GM10248 (cell line): ENCODE measurements around the gene FAM53A.

Experiments used
- CTCF ChIA-PET: fragments of 300-600 bp; sonication (Branson Sonifier 250); formaldehyde crosslinking; extraction: SDS; loops from one replicate; lab custom pipeline; 2021; ENCODE audit warnings: antibody characterized with exemption; lab: Yijun Ruan, JAX
- POLR2A ChIA-PET: fragments of 350-650 bp; sonication (Branson Sonifier 250); formaldehyde crosslinking; extraction: SDS; loops from one replicate; lab custom pipeline; 2020; ENCODE audit warnings: antibody characterized with exemption; lab: Yijun Ruan, JAX
- DNase-seq: peaks from one replicate; pipeline ENCODE4 v3.0.0; 2012; ENCODE audit errors: extremely low spot score
- TF ChIP-seq, protein P1 (sequence below): IDR thresholded peaks from 2 replicates; pipeline ENCODE4 v1.5.1; 2012; ENCODE audit warnings: mild to moderate bottlenecking, low read depth; ENCODE audit errors: extremely low read depth, missing control alignments, control extremely low read depth

FAM53A gene

GRCh38 chr4:1638873-1639272, 45.2 kb downstream of the FAM53A start:
- DNase-seq = no peak
- ChIA-PET CTCF (interaction anchor here (1.2 kb wide), 1 partner anchor 283 kb away, joined by 3 read pairs; no protein-coding TSS in a partner anchor), POLR2A (no interaction called here)
- TF ChIP-seq, protein P1, sequence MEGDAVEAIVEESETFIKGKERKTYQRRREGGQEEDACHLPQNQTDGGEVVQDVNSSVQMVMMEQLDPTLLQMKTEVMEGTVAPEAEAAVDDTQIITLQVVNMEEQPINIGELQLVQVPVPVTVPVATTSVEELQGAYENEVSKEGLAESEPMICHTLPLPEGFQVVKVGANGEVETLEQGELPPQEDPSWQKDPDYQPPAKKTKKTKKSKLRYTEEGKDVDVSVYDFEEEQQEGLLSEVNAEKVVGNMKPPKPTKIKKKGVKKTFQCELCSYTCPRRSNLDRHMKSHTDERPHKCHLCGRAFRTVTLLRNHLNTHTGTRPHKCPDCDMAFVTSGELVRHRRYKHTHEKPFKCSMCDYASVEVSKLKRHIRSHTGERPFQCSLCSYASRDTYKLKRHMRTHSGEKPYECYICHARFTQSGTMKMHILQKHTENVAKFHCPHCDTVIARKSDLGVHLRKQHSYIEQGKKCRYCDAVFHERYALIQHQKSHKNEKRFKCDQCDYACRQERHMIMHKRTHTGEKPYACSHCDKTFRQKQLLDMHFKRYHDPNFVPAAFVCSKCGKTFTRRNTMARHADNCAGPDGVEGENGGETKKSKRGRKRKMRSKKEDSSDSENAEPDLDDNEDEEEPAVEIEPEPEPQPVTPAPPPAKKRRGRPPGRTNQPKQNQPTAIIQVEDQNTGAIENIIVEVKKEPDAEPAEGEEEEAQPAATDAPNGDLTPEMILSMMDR = no peak

- TF ChIP-seq, protein P1 = no peak
- ChIA-PET CTCF (interaction anchor here (1.2 kb wide), 1 partner anchor 282 kb away, joined by 3 read pairs; no protein-coding TSS in a partner anchor), POLR2A (no interaction called here)
- DNase-seq = no peak
These were observed 45.9 kb downstream of the FAM53A start for GRCh38 chr4:1638272-1638598.

DNA sequence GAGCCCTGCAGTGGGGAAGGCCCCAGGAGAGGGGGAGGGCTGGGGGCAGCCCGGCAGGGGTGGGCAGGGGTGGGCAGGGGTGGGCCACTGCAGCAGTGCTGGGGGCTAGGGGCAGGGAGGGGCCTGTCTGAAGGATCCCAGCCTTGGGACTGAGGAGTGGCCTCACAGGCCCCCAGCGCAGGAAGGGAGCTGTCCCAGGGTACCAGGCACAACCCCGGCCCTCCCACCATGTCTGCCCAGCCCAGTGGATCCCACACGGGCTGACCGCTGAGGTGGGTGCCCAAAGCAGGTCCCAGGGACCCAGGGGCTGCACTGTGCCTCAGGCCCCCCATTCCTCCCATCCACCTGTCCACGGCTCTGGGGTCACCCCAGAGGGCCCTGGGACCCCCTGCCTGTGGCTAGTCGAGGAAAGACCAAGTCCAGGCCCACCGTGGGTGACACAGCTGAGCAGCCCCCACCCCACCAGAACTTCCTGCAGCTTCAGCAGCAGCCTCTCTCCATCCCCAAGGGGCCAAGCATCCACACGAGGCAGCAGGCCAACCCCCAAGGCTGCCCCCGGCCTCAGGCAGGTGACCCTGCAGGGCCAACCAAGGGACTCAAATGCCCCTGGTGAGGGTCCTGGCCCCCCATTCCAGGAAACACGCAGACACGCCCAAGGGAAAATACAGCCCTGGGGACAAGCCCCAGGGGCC, 46.4 kb downstream of the FAM53A start:
- POLR2A ChIA-PET = no interaction called here
- CTCF ChIA-PET = interaction anchor here (1.2 kb wide), 1 partner anchor 282 kb away, joined by 3 read pairs; no protein-coding TSS in a partner anchor
- TF ChIP-seq, protein P1 = no peak
- DNase-seq = no peak

- ChIA-PET POLR2A (no interaction called here), CTCF (no interaction called here)
- TF ChIP-seq, protein P1 = no peak
- DNase-seq = no peak
These were observed 47.5 kb downstream of the FAM53A start for GRCh38 chr4:1636490-1637211.

GRCh38 chr4:1635464-1635863, 48.6 kb downstream of the FAM53A start:
- ChIA-PET POLR2A (no interaction called here), CTCF (no interaction called here)
- DNase-seq = no peak
- TF ChIP-seq, protein P1 = no peak

DNA sequence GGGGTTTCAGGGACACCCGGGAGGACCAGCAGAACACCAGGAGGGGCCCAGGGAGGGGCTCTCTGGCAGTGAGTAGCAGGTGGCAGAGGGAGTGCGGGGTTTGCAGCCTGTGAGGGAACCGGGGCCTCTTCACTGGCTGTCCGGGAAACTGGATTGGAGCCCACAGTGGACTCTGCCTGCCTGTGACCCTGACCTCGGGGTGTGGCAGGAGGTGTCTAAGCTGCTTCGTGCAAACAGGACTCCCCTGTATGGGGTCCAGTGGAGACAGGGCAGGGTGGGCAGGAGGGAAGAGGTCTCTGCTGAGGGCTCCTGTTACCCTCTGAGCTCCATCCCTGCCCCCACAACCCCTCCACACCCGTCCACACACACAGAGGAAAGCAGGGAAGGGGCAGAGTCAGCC, 50.1 kb downstream of the FAM53A start:
- ChIA-PET POLR2A (no interaction called here), CTCF (no interaction called here)
- TF ChIP-seq, protein P1 = no peak

More for the DNA sequence above, 50.1 kb downstream of the FAM53A start:
- no peak for DNase-seq
